Measurements from ENCODE around the gene AIFM3. TPM values are rescaled to one million over a fixed set of nuclear protein-coding genes. Genes with fewer than 3 reads are reported as not detected.

Gene AIFM3
- total RNA-seq, 1 donor from 2014 or later: 0.36 TPM

- intact Hi-C loops (cut with micrococcal nuclease): no loop called here
Measured at GRCh38 chr22:21022955-21023614, 56.0 kb downstream of the AIFM3 start.

- intact Hi-C loops (cut with micrococcal nuclease): no loop called here
Measured at GRCh38 chr22:21025266-21025665, 58.2 kb downstream of the AIFM3 start.

DNA sequence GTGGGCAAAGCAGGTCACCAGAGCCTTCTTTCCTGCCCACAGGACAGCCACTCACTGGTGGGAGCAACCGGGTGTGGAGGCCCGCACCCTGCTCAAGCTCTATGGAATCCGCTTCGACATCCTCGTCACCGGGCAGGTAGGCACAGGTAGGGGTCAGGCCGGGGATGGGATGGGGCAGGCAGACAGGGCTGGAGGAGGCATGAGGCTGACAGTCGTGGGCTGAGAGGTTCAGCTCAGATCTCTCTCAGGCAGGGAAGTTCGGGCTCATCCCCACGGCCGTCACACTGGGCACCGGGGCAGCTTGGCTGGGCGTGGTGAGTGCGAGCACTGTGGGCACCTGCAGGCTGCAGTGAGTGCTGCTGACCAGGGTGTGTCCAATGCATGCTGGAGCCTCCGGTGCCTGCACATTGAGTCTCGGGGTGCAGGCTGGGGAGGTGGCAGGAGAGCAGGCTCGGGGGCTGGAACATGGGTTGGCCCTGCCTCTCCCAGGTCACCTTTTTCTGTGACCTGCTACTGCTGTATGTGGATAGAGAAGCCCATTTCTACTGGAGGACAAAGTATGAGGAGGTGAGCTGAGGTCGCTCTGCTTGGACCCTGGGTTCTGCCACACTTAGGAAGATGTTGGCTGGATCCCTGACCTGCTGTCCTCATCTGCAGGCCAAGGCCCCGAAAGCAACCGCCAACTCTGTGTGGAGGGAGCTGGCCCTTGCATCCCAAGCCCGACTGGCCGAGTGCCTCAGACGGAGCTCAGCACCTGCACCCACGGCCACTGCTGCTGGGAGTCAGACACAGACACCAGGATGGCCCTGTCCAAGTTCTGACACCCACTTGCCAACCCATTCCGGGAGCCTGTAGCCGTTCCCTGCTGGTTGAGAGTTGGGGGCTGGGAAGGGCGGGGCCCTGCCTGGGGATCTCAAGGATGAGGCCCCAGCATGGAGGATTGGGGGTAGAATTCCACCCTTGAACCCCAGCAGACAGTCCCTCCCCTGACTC lies 59.0 kb downstream of the AIFM3 start:
- intact Hi-C loops (cut with micrococcal nuclease): no loop called here

- intact Hi-C loops (cut with micrococcal nuclease): no loop called here
Measured at GRCh38 chr22:21026783-21027692, 60.0 kb downstream of the AIFM3 start.

- intact Hi-C loops (cut with micrococcal nuclease): no loop called here
Measured at GRCh38 chr22:21028277-21029251, 61.5 kb downstream of the AIFM3 start.

- intact Hi-C loops (cut with micrococcal nuclease): no loop called here
Measured at GRCh38 chr22:21029486-21030025, 62.5 kb downstream of the AIFM3 start.

DNA sequence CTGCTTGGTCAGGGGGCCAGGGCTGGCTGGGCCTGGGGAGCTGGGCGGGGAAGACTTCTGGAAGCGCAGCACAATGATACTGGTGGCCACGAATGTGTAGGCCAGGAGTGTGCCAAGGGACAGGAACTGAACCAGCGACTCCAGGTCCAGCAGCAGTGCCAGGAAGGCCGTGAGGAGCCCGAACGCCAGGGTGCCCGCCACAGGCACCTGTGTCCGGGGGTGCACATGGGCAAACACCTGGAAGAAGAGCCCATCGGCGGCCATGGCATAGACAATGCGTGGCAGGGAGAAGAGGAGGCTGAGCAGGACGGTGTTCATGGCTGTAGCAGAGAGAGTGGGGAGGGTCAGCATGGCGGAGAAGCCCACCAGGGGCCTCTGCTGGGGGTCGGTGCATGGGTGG lies 63.0 kb downstream of the AIFM3 start:
- intact Hi-C loops (cut with micrococcal nuclease): no loop called here

Other genes starting within 250 kb of the AIFM3 start
- gene SERPIND1, start 193.1 kb upstream of the AIFM3 start, total RNA-seq: not detected in 2 replicates
- gene PI4KA, start 108.4 kb upstream of the AIFM3 start, total RNA-seq: 115 and 119 TPM in 2 replicates
- 30.4 and 37.6 TPM in 2 replicates for gene SNAP29, start 108.2 kb upstream of the AIFM3 start, total RNA-seq
- gene CRKL, start 49.8 kb upstream of the AIFM3 start, total RNA-seq: 73.7 and 74.8 TPM in 2 replicates
- 67.1 and 68.4 TPM in 2 replicates for gene LZTR1, start 15.0 kb downstream of the AIFM3 start, total RNA-seq
- 30.9 and 31.8 TPM in 2 replicates for gene THAP7, start 34.9 kb downstream of the AIFM3 start, total RNA-seq
- gene P2RX6, start 47.9 kb downstream of the AIFM3 start, total RNA-seq: 0.14 and 0.57 TPM in 2 replicates
- not detected in 2 replicates for gene SLC7A4, start 65.3 kb downstream of the AIFM3 start, total RNA-seq
- not detected in 2 replicates for gene LRRC74B, start 78.7 kb downstream of the AIFM3 start, total RNA-seq